BLaER1 treated with 17β-estradiol and CSF1 and Interleukin-3, amounts not matched to agents 10 nM and 100 nM (cell line): Measurements from ENCODE around the gene CHRNA9.

ENCODE experiments used
- H3K27ac ChIP-seq, 11 experiments: shearing (Covaris generic); formaldehyde crosslinking; 2 replicates each; pipeline ENCODE4 v1.8.1; 2022
- H3K27me3 ChIP-seq, 11 experiments: shearing (Covaris generic); formaldehyde crosslinking; 2 replicates each; pipeline ENCODE4 v1.8.1; 2022
- H3K36me3 ChIP-seq, 11 experiments: shearing (Covaris generic); formaldehyde crosslinking; 2 replicates each; pipeline ENCODE4 v1.8.1; 2022
- H3K4me1 ChIP-seq, 10 experiments: shearing (Covaris generic); formaldehyde crosslinking; 2 replicates each; pipeline ENCODE4 v1.8.1; 2022
- H3K4me2 ChIP-seq, 11 experiments: shearing (Covaris generic); formaldehyde crosslinking; 2 replicates each; pipeline ENCODE4 v1.8.1; 2022
- H3K4me3 ChIP-seq, 10 experiments: shearing (Covaris generic); formaldehyde crosslinking; 2 replicates each; pipeline ENCODE4 v1.8.1; 2022
- H3K9ac ChIP-seq, 11 experiments: shearing (Covaris generic); formaldehyde crosslinking; 2 replicates each; pipeline ENCODE4 v1.8.1; 2022
- H3K9me3 ChIP-seq, 11 experiments: shearing (Covaris generic); formaldehyde crosslinking; replicated peaks in 1 of 11; 2 replicates each; pipeline ENCODE4 v1.8.1; 2022
- H4K20me1 ChIP-seq, 11 experiments: shearing (Covaris generic); formaldehyde crosslinking; 2 replicates each; pipeline ENCODE4 v1.8.1; 2022
- Cebpa-rat ChIP-seq, 11 experiments: shearing (Covaris generic); IDR thresholded peaks; 2 replicates each; pipeline ENCODE4 v1.8.1; 2022

The CHRNA9 gene

DNA sequence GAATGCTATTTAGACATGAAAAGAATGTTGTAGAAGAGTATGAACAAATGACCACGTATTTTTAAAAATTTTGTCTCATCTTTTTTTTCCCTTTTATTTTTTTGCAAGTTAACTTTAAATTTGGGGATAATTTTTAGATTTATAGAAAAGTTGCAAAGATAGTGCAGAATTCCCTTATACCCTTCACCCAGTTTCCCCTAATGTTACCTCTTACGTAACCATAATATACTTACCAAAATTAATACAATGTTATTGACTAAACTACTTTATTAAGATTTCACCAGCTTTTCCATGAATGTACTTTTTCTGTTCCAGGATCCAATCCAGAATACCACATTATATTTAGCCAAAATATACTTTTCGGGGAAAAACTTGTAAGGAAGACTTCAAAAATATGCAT lies 12.3 kb downstream of the CHRNA9 start:
- Histone ChIP-seq H3K9ac (no peak overlapping the region), H4K20me1 (no peaks in the 10 kb centered on the region), H3K9me3 (peaks cover 13 to 23% (median 16%) of the 10 kb centered on the region in 11 experiments), H3K4me1 (peaks cover 21 to 34% (median 27%) of the 10 kb centered on the region in 10 experiments), H3K4me2 (peak overlapping the region in 2 of 11 experiments; percentile 59 to 64; a peak in 3 of 22 replicates), H3K27ac (no peak overlapping the region), H3K36me3 (no peaks in the 10 kb centered on the region), H3K4me3 (no peak overlapping the region), H3K27me3 (no peaks in the 10 kb centered on the region)
- no peak for TF ChIP-seq Cebpa-rat (IDR thresholded peaks at IDR 0.05)

DNA sequence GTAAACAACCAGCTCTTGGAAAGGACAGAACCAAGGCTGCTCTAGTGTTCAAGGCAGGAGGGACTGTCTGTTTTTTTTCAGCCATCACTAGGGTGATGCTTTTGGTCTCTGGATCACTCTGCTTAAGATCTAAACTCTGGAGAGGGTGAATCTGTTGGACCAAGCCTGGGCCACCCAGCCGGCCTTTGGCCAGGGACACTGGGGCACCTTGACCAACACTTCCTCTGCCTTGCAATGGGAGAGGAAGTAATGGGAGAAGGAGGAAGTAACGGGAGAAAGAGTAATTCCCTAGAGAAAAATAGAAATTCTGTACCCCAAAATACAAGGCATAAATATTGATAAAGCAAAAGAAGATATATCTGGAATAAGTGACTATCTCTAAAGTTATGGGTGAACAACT lies 12.9 kb downstream of the CHRNA9 start:
- peaks cover 7 to 18% (median 11%) of the 10 kb centered on the region in 11 experiments for H3K9me3 ChIP-seq
- H3K4me1 ChIP-seq: peaks cover 21 to 34% (median 27%) of the 10 kb centered on the region in 10 experiments

GRCh38 chr4:40349561-40350198 lies 14.5 kb downstream of the CHRNA9 start:
- no peak overlapping the region for H3K4me3 ChIP-seq
- peak overlapping the region in 7 of 11 experiments; percentile 3 to 24 (median 18); a peak in 9 of 22 replicates for H3K9ac ChIP-seq
- H3K27me3 ChIP-seq: no peaks in the 10 kb centered on the region
- H3K4me2 ChIP-seq: peak overlapping the region; percentile 16 to 83 (median 66); a peak in 20 of 22 replicates
- H4K20me1 ChIP-seq: no peaks in the 10 kb centered on the region
- peak overlapping the region in 9 of 11 experiments; percentile 0 to 65 (median 50); a peak in 16 of 22 replicates for H3K27ac ChIP-seq
- no peaks in the 10 kb centered on the region for H3K36me3 ChIP-seq
- no peak for TF ChIP-seq Cebpa-rat (IDR thresholded peaks at IDR 0.05)
- H3K9me3 ChIP-seq: peaks cover 0 to 13% (median 0%) of the 10 kb centered on the region in 11 experiments; a peak in 5 of 22 replicates
- H3K4me1 ChIP-seq: peaks cover 21 to 34% (median 27%) of the 10 kb centered on the region in 10 experiments

More for the DNA sequence above, 12.9 kb downstream of the CHRNA9 start:
- Histone ChIP-seq H4K20me1 (no peaks in the 10 kb centered on the region), H3K27ac (no peak overlapping the region), H3K27me3 (no peaks in the 10 kb centered on the region), H3K4me3 (no peak overlapping the region), H3K9ac (no peak overlapping the region), H3K4me2 (peak overlapping the region in 8 of 11 experiments; percentile 19 to 65 (median 52); a peak in 15 of 22 replicates), H3K36me3 (no peaks in the 10 kb centered on the region)
- no peak for TF ChIP-seq Cebpa-rat (IDR thresholded peaks at IDR 0.05)

DNA sequence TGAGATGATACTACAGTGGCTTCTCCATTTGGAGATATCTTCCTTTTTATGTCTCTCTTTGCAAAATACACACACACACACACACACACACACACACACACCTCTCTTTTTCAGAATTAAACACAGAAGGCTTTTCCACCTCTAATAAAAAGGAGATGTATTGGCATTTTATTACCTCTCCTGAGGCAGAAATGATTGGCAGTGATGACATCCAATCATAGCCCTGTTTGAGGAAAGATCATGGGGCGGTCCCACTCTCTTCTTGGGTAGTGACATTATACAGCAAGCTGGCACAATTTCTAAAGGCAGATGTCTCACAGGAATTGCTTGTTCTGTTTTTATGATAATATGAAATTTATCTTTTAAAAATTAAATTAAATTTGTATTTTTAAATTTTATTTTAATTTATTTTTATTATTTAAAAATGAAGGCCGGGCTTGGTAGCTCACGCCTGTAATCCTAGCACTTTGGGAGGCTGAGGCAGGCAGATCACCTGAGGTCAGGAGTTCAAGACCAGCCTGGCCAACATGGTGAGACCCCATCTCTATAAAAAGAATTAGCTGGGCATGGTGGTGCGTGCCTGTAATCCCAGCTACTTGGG lies 15.6 kb downstream of the CHRNA9 start:
- peak overlapping the region in 5 of 11 experiments; percentile 48 to 65 (median 52); a peak in 5 of 22 replicates for H3K27ac ChIP-seq
- peaks cover 22 to 40% (median 31%) of the 10 kb centered on the region in 10 experiments for H3K4me1 ChIP-seq
- H3K4me2 ChIP-seq: peak overlapping the region in 9 of 11 experiments; percentile 45 to 83 (median 67); a peak in 16 of 22 replicates
- H3K9ac ChIP-seq: no peak overlapping the region
- H3K36me3 ChIP-seq: no peaks in the 10 kb centered on the region
- H3K4me3 ChIP-seq: no peak overlapping the region
- H3K9me3 ChIP-seq: peaks cover 0 to 13% (median 0%) of the 10 kb centered on the region in 11 experiments; a peak in 5 of 22 replicates
- TF ChIP-seq Cebpa-rat (IDR thresholded peaks at IDR 0.05): no peak
- no peaks in the 10 kb centered on the region for H4K20me1 ChIP-seq
- no peaks in the 10 kb centered on the region for H3K27me3 ChIP-seq

- Histone ChIP-seq H3K36me3 (no peaks in the 10 kb centered on the region), H3K4me3 (no peak overlapping the region), H4K20me1 (no peaks in the 10 kb centered on the region), H3K9me3 (peaks cover 0 to 6% (median 0%) of the 10 kb centered on the region in 11 experiments; a peak in 1 of 22 replicates), H3K27me3 (no peaks in the 10 kb centered on the region), H3K9ac (no peak overlapping the region), H3K4me2 (no peak overlapping the region), H3K27ac (no peak overlapping the region), H3K4me1 (peaks cover 10 to 39% (median 33%) of the 10 kb centered on the region in 10 experiments; a peak in 19 of 20 replicates)
- TF ChIP-seq Cebpa-rat (IDR thresholded peaks at IDR 0.05): no peak
Measured at GRCh38 chr4:40354158-40354557, 19.0 kb downstream of the CHRNA9 start.

GRCh38 chr4:40355131-40355530 lies 20.0 kb downstream of the CHRNA9 start:
- Histone ChIP-seq H3K4me3 (no peak overlapping the region), H3K4me1 (peaks cover 2 to 29% (median 23%) of the 10 kb centered on the region in 10 experiments; a peak in 19 of 20 replicates)
- TF ChIP-seq Cebpa-rat (IDR thresholded peaks at IDR 0.05): no peak

GRCh38 chr4:40357738-40358137 lies 22.6 kb downstream of the CHRNA9 start:
- Histone ChIP-seq H3K9ac (no peak overlapping the region), H3K4me3 (no peak overlapping the region), H3K9me3 (peaks cover 8 to 22% (median 17%) of the 10 kb centered on the region in 11 experiments), H3K27ac (no peak overlapping the region), H3K36me3 (no peaks in the 10 kb centered on the region), H3K27me3 (no peaks in the 10 kb centered on the region), H3K4me1 (peaks cover 0 to 21% (median 15%) of the 10 kb centered on the region in 10 experiments; a peak in 13 of 20 replicates), H3K4me2 (peak overlapping the region in 2 of 11 experiments; percentile 3 to 15; a peak in 2 of 22 replicates), H4K20me1 (no peaks in the 10 kb centered on the region)
- TF ChIP-seq Cebpa-rat (IDR thresholded peaks at IDR 0.05): no peak

More at GRCh38 chr4:40355131-40355530, 20.0 kb downstream of the CHRNA9 start:
- H3K9me3 ChIP-seq: peaks cover 0 to 6% (median 0%) of the 10 kb centered on the region in 11 experiments; a peak in 4 of 22 replicates
- no peak overlapping the region for H3K9ac ChIP-seq
- no peaks in the 10 kb centered on the region for H3K36me3 ChIP-seq
- H3K27ac ChIP-seq: no peak overlapping the region
- 0 out of 22 replicates have a peak overlapping the region, but pooled peaks of 1 of the 11 experiments have one; percentile 50 for H3K4me2 ChIP-seq
- no peaks in the 10 kb centered on the region for H4K20me1 ChIP-seq
- H3K27me3 ChIP-seq: no peaks in the 10 kb centered on the region

DNA sequence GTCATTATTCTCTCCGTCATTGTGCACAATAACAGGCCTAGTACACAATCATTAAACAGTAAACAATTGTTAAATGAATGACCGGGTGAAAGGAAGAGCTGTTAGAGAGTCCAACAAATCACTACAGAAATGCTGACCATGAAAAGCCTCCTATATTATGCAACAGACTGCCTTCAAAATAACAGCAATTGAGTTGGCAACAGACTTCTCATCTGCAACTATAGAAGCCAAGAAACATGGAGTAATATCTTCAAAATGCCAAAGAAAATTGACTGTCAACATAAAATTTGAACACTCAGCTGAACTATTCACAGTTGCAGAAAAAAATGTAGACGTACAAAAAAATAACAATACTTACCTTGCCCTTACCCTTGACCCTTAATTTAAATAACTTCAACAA lies 26.2 kb downstream of the CHRNA9 start:
- TF ChIP-seq Cebpa-rat (IDR thresholded peaks at IDR 0.05): no peak
- H3K4me3 ChIP-seq: no peak overlapping the region
- no peaks in the 10 kb centered on the region for H3K27me3 ChIP-seq
- H3K4me1 ChIP-seq: peaks cover 3 to 13% (median 8%) of the 10 kb centered on the region in 10 experiments; a peak in 12 of 20 replicates
- no peak overlapping the region for H3K9ac ChIP-seq
- H4K20me1 ChIP-seq: no peaks in the 10 kb centered on the region
- peaks cover 8 to 22% (median 16%) of the 10 kb centered on the region in 11 experiments for H3K9me3 ChIP-seq
- no peak overlapping the region for H3K4me2 ChIP-seq
- H3K36me3 ChIP-seq: no peaks in the 10 kb centered on the region
- H3K27ac ChIP-seq: no peak overlapping the region

- H3K9me3 ChIP-seq: peaks cover 8 to 22% (median 16%) of the 10 kb centered on the region in 11 experiments
- H3K27me3 ChIP-seq: no peaks in the 10 kb centered on the region
- no peak overlapping the region for H3K4me3 ChIP-seq
- H3K36me3 ChIP-seq: no peaks in the 10 kb centered on the region
- H3K9ac ChIP-seq: no peak overlapping the region
- peaks cover 0 to 10% (median 0%) of the 10 kb centered on the region in 10 experiments; a peak in 2 of 20 replicates for H3K4me1 ChIP-seq
- no peak overlapping the region for H3K27ac ChIP-seq
- no peak for TF ChIP-seq Cebpa-rat (IDR thresholded peaks at IDR 0.05)
- H4K20me1 ChIP-seq: no peaks in the 10 kb centered on the region
- H3K4me2 ChIP-seq: no peak overlapping the region
Measured at GRCh38 chr4:40363382-40363920, 28.3 kb downstream of the CHRNA9 start.
